H1 (cell line): ENCODE data around the gene PRKCA.

Source experiments
- BRCA1 ChIP-seq: IDR thresholded peaks from 2 replicates; pipeline ENCODE4 v1.6.1; 2012; ENCODE audit warnings: low read depth, low read length, improper control_type of control experiment
- CTCF ChIP-seq, 3 experiments: IDR thresholded peaks; 1 replicate in 2 of 3; 2 replicates in 1 of 3; pipeline versions ENCODE4 v1.5.1 to v1.6.1; 2011; ENCODE audit warnings: low read length in 3 of 3, mild to moderate bottlenecking in 3 of 3, inconsistent platforms in 2 of 3, low read depth in 1 of 3, moderate library complexity in 1 of 3; ENCODE audit not compliant: insufficient read depth in 1 of 3; ENCODE audit errors: control extremely low read depth in 1 of 3
- RAD21 ChIP-seq, 2 experiments: IDR thresholded peaks in 1 of 2; conservative IDR thresholded peaks in 1 of 2; 2 replicates each; pipeline ENCODE4 v1.6.1; 2011; ENCODE audit warnings: low read depth in 2 of 2, low read length in 2 of 2, improper control_type of control experiment in 1 of 2, inconsistent platforms in 1 of 2, mild to moderate bottlenecking in 1 of 2, moderate library complexity in 1 of 2
- SP2 ChIP-seq: IDR thresholded peaks from 2 replicates; pipeline ENCODE4 v1.6.1; 2012; ENCODE audit warnings: mild to moderate bottlenecking, low read length, inconsistent platforms

GRCh38 chr17:66426397-66427033, 124.1 kb downstream of the PRKCA start:
- no peak for TF ChIP-seq SP2
- peak in 2 of 3 experiments; percentile 32 to 69; a peak in 2 of 4 replicates for TF ChIP-seq CTCF (IDR thresholded peaks at IDR 0.05; ENCODE audit: control extremely low read depth in 1 of 3, insufficient read depth in 1 of 3, low read depth in 1 of 3, low read length in 3 of 3)
- TF ChIP-seq BRCA1 = no peak
- peak; percentile 62 to 72 for TF ChIP-seq RAD21 (IDR thresholded peaks at IDR 0.05 in 1 of 2, conservative IDR thresholded peaks at IDR 0.05 in 1 of 2; ENCODE audit: low read depth in 2 of 2, low read length in 2 of 2)
